MCF 10A (cell line): Measurements from ENCODE around the gene CFTR. TPM values are rescaled to one million over a fixed set of nuclear protein-coding genes. Genes with fewer than 3 reads are reported as not detected.

Source experiments
- BruUV-seq: library from RNA; stranded (reverse); fragments of 400-500 nt; replicated peaks from 2 replicates; lab custom pipeline; 2021; lab: Mats Ljungman, UMichigan
- CTCF ChIA-PET: fragments of 300-600 bp; sonication (Branson Sonifier 250); formaldehyde crosslinking; extraction: SDS; loops from one replicate; lab custom pipeline; 2021; ENCODE audit warnings: antibody characterized with exemption, inconsistent platforms; lab: Yijun Ruan, JAX
- POLR2A ChIA-PET: fragments of 300-600, 350-650 bp; sonication (Branson Sonifier 250); formaldehyde crosslinking; extraction: SDS; loops from one replicate; lab custom pipeline; 2020; ENCODE audit warnings: antibody characterized with exemption, inconsistent platforms; lab: Yijun Ruan, JAX
- DNase-seq: peaks from one replicate; pipeline ENCODE4 v3.0.0-alpha.2; 2018; ENCODE audit not compliant: unreplicated experiment
- H3K27ac Mint-ChIP-seq: one replicate; pipeline ENCODE4 v1.8.0; 2022; ENCODE audit warnings: mild to moderate bottlenecking, low read depth, mixed read lengths; ENCODE audit not compliant: unreplicated experiment
- H3K27me3 Mint-ChIP-seq: one replicate; pipeline ENCODE4 v1.8.0; 2022; ENCODE audit warnings: mixed read lengths; ENCODE audit not compliant: insufficient read depth, unreplicated experiment
- H3K36me3 Mint-ChIP-seq: one replicate; pipeline ENCODE4 v1.8.0; 2022; ENCODE audit warnings: mild to moderate bottlenecking, moderate library complexity, mixed read lengths; ENCODE audit not compliant: insufficient read depth, unreplicated experiment
- H3K4me1 Mint-ChIP-seq: one replicate; pipeline ENCODE4 v1.8.0; 2022; ENCODE audit warnings: mixed read lengths; ENCODE audit not compliant: insufficient read depth, unreplicated experiment
- H3K4me3 Mint-ChIP-seq: one replicate; pipeline ENCODE4 v1.8.0; 2022; ENCODE audit warnings: mild to moderate bottlenecking, moderate library complexity, mixed read lengths; ENCODE audit not compliant: unreplicated experiment
- H3K9me3 Mint-ChIP-seq: one replicate; pipeline ENCODE4 v1.8.0; 2022; ENCODE audit warnings: mixed read lengths; ENCODE audit not compliant: unreplicated experiment
- intact Hi-C: fragments of 100-400 bp; cut with micrococcal nuclease; formaldehyde crosslinking; loops from 2 replicates; pipeline ENCODE4 v1.14.1; 2022
- total RNA-seq: library from RNA; stranded (reverse); gene quantifications from 2 replicates; pipeline ENCODE4 v1.2.3, GENCODE V29; 2022
- TF ChIP-seq, protein P1 (sequence below): fragments of 200-600 bp; IDR thresholded peaks from one replicate; pipeline ENCODE4 v1.8.0; 2022; ENCODE audit warnings: antibody characterized with exemption, mild to moderate bottlenecking; ENCODE audit not compliant: unreplicated experiment

CFTR gene
- total RNA-seq, 1 experiment from 2014 or later, result not detected

DNA sequence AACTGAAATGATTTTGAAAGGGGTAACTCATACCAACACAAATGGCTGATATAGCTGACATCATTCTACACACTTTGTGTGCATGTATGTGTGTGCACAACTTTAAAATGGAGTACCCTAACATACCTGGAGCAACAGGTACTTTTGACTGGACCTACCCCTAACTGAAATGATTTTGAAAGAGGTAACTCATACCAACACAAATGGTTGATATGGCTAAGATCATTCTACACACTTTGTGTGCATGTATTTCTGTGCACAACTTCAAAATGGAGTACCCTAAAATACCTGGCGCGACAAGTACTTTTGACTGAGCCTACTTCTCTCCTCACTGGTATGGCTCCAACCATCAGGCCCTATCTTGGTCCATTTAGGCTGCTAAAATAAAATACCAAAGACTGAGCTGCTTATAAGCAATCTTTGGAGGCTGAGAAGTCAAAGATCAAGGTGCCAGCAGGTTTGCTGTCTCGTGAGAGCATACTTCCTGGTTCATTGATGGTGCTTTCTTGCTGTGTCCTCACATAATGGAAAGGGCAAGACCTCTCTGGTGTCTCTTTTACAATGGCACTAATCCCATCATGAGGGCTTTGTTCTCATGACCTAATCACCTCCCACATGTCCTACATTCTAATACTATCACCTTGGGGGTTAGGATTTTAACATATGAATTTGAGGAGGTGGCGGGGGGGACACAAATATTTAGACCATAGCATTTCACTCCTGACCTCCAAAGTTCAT is 173.3 kb downstream of the CFTR start:
- Mint-ChIP-seq H3K36me3 (no peaks in the 10 kb centered on the region), H3K9me3 (no peaks in the 10 kb centered on the region), H3K27me3 (peaks cover 21% of the 10 kb centered on the region), H3K4me3 (no peak overlapping the region), H3K27ac (no peak overlapping the region), H3K4me1 (peaks cover 5% of the 10 kb centered on the region)
- intact Hi-C loops, result no loop called here
- TF ChIP-seq, protein P1, sequence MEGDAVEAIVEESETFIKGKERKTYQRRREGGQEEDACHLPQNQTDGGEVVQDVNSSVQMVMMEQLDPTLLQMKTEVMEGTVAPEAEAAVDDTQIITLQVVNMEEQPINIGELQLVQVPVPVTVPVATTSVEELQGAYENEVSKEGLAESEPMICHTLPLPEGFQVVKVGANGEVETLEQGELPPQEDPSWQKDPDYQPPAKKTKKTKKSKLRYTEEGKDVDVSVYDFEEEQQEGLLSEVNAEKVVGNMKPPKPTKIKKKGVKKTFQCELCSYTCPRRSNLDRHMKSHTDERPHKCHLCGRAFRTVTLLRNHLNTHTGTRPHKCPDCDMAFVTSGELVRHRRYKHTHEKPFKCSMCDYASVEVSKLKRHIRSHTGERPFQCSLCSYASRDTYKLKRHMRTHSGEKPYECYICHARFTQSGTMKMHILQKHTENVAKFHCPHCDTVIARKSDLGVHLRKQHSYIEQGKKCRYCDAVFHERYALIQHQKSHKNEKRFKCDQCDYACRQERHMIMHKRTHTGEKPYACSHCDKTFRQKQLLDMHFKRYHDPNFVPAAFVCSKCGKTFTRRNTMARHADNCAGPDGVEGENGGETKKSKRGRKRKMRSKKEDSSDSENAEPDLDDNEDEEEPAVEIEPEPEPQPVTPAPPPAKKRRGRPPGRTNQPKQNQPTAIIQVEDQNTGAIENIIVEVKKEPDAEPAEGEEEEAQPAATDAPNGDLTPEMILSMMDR, result no peak
- ChIA-PET POLR2A (no interaction called here), CTCF (no interaction called here)
- no peak for DNase-seq
- BruUV-seq, result no TSS peak

DNA sequence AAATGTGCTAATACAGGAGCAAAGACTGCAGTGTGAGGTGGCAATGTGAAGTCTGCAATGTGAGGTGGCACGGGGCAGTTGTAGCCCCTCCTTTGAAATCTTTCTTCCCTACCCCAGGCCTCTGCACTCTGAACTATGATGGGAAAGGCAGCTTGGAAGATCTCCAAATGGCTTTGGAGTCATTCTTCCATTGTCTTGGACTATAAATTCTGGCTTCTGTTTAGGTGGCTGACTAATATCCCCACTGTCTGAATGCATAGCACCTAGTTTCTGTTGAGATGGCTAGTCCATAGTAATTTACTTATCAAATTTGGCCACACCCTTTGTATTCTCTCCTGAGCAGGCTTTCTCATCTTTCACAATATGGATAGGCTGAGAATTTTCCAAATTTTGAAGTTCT is 175.0 kb downstream of the CFTR start:
- peaks cover 16% of the 10 kb centered on the region for H3K27me3 Mint-ChIP-seq
- no peak for DNase-seq
- H3K36me3 Mint-ChIP-seq, result no peaks in the 10 kb centered on the region
- H3K4me1 Mint-ChIP-seq, result peaks cover 3% of the 10 kb centered on the region
- H3K4me3 Mint-ChIP-seq, result no peak overlapping the region
- BruUV-seq, result no TSS peak
- POLR2A ChIA-PET, result no interaction called here
- CTCF ChIA-PET, result no interaction called here
- H3K9me3 Mint-ChIP-seq, result no peaks in the 10 kb centered on the region
- intact Hi-C loops, result no loop called here
- TF ChIP-seq, protein P1, result no peak
- no peak overlapping the region for H3K27ac Mint-ChIP-seq

DNA sequence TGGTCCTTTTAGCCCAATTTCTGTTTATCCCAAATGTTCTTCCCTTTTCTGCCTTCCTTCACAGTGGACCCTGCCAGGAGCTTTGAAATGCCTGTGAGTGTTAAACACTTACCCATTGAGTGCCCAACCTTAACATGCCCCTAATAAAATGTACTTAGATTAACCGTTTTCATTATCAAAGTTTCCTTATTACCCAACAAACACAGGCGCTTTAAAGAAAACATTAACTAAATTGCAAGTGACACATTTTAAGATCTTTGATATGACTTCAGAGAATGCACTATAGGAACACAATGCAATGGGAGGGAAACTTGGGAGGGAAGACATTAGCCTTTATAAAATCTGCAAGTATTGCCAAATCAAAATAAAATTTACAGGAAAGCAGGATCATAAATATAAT is 177.0 kb downstream of the CFTR start:
- intact Hi-C loops, result no loop called here
- Mint-ChIP-seq H3K4me3 (no peak overlapping the region), H3K27me3 (peaks cover 12% of the 10 kb centered on the region), H3K4me1 (no peaks in the 10 kb centered on the region), H3K9me3 (no peaks in the 10 kb centered on the region), H3K27ac (no peak overlapping the region), H3K36me3 (no peaks in the 10 kb centered on the region)
- DNase-seq, result no peak
- CTCF ChIA-PET, result interaction anchor here (1.3 kb wide), 1 partner anchor 59 kb away, joined by 3 read pairs; no protein-coding TSS in a partner anchor
- POLR2A ChIA-PET, result no interaction called here
- BruUV-seq, result no TSS peak
- TF ChIP-seq, protein P1, result no peak

DNA sequence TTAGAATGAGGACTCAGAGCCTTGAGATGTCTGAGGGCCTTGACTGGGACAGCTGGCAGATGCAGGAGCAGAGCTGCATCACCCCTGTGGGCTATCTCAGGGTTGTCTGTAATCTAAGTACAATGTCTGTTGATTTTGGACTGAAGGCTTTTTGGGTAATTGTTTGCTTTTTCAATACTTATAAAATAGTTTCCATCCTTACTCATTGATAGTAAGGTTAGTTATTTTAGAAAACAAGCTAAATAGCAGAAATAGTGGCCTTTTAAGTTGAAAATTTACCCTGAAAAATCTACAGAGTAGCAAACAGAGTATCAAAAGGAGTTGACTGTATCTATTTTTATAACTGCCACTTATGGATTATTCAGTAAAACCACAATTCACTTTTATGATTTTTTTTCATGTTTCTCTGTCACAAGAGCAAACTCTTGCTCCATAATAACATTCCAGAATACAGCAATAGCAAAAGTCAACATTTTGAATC is 179.7 kb downstream of the CFTR start:
- H3K4me3 Mint-ChIP-seq, result no peak overlapping the region

More for the DNA sequence above, 179.7 kb downstream of the CFTR start:
- POLR2A ChIA-PET, result interaction anchor here (0.8 kb wide), 1 partner anchor 86 kb away, joined by 3 read pairs; no protein-coding TSS in a partner anchor
- intact Hi-C loops, result no loop called here
- CTCF ChIA-PET, result interaction anchor here (0.6 to 1.0 kb wide), 4 partner anchors 9 to 269 kb away, joined by 3 to 4 read pairs (median 3); no protein-coding TSS in a partner anchor
- no peak overlapping the region for H3K27ac Mint-ChIP-seq
- BruUV-seq, result no TSS peak
- H3K27me3 Mint-ChIP-seq, result peaks cover 27% of the 10 kb centered on the region
- TF ChIP-seq, protein P1, result no peak
- H3K4me1 Mint-ChIP-seq, result no peaks in the 10 kb centered on the region
- no peaks in the 10 kb centered on the region for H3K9me3 Mint-ChIP-seq
- no peaks in the 10 kb centered on the region for H3K36me3 Mint-ChIP-seq
- no peak for DNase-seq
